ENCODE data around the gene SPATA46.

- TF ChIP-seq EZH2 (optimal IDR thresholded peaks at IDR 0.05; ENCODE audit: low read depth, low read length) (no peak), CTCF (IDR thresholded peaks at IDR 0.05; ENCODE audit: low read length) (no peak)
Observed at GRCh38 chr1:162369571-162369970, 7.1 kb downstream of the SPATA46 start.

All from MM.1S (cell line).